Astrocyte of the hippocampus (primary cell): ENCODE results near the gene DDAH1.
A peak's percentile ranks its signal among the peaks of the same experiment; 100 is the strongest.

Experiments
- DNase-seq: peaks from one replicate; pipeline ENCODE4 v3.0.0; 2011; ENCODE audit warnings: low read depth, low spot score

DDAH1 gene

GRCh38 chr1:85328713-85329397 is 136.1 kb downstream of the DDAH1 start:
- peak; percentile 97 for DNase-seq

DNA sequence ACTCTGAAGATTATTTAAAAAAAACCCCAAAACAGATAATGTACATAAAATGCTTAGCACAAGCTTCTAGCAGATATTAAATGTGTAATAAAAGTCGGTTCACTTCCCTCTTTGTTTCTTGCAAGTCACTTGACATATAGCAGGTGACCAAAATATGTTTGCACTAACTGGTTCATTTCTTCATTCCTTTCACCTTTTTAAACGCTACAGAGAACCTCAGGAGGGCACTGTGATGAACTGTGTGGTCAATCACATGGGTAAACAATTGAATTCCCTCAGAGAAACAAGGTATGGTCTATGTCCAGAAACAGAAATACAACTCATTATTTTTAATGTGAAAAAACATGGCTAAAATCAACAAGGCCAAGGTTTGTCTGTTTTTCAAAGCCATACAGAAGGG is 137.2 kb downstream of the DDAH1 start:
- no peak for DNase-seq

- DNase-seq: no peak
Measured at GRCh38 chr1:85326851-85327250, 138.1 kb downstream of the DDAH1 start.

- no peak for DNase-seq
Measured at GRCh38 chr1:85326336-85326735, 138.6 kb downstream of the DDAH1 start.

GRCh38 chr1:85325920-85326319 is 139.0 kb downstream of the DDAH1 start:
- no peak for DNase-seq

DNA sequence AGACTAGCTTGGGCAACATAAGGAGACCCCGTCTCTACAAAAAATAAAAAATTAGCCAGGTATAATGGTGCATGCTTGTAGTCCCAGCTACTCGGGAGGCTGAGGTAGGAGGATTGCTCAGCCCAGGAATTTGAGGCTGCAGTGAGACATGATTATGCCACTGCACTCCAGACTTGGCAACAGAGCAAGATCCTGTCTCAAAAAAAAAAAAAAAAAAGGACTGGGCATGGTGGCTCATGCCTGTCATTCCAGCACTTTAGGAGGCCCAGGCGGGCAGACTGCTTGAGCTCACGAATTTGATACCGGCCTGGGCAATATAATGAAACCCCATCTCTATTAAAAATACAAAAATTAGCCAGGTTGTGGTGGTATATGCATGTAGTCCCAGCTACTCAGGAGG is 141.2 kb downstream of the DDAH1 start:
- DNase-seq: no peak

DNA sequence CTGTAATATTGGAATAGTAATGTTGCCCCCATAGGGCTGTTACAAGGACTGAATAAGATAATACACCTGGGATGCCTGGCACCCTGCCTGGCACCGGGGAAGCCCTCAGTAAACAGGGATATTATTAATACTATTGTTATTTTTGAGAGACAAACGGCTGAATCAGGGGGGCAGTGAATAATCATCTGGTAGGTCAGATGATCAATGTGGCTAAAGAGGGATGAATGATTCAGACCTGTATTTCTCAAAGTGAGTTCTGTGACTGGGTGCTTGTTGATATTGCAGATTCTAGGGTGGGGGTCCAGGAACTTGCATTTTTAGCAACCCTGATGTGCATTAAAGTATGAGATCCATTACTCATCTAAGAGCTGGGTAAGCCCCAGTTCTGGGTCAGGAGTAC is 142.3 kb downstream of the DDAH1 start:
- no peak for DNase-seq

DNA sequence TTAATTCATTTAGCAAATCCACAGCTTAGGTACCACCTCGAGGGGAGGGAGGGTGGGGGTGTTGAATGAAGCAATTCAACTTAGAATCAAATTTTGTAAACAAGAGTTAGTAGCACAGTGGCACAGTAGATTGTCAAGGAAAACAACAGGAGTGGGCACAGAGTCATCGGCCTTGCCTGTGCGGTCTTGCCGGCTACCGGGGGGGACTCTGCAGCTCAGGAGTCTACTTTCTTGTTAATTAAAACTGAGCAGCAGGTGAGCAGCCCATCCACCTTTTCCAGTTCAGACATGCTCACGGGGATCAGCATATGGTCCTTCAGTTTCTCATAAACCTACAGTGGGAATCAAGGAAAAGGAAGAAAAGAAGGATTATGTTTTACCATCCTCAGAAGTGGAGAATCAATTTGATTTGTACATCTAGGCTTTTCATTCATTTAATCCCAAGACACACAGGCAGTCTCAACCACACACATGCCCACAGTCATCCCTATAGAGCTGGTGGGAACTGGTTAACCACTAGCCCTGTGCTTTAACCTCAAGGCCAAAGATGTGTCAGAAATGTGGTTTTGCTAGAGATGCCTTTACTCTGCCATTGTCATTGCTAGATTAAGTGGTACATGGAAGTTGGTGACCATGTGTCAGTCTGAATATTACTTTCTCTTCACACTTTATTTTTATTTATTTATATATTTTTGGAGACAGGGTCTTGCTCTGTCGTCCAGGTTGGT is 143.6 kb downstream of the DDAH1 start:
- peak; percentile 74 for DNase-seq

DNA sequence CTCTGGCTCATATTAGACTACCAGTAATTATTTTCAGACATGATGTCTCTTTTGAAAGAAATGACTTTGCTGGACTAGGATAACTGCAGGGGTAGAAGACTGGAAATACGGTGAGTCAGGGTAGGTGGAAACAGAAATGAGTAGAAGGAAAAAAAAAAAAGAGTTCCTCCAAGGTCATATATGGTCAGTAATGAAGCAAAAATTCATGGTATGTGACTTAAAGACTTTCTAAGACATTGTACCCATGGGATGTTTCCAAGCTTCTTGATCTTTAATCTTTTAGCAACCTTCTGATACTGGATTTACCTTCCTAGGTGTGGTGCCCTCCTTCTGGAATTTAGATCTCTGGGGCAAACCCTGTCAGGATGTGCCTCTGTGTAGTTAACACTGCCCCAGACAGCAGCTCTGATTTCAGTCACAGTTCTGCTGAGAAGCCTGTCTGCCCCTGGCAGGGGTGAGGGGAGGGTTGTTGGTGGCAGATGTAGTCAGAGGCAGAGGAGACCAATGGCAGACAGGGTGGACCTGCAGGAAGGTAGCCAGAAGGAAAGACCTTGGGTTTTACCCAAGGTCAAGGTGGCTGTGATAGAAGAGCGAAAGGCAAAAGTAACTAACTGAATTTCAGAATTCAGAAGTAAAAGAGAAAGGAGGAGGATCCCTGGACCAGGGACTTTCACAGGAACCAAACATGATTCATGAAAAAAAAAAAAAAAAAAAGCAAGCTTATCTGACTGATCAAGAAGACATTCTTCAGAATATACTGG is 144.4 kb downstream of the DDAH1 start:
- no peak for DNase-seq

GRCh38 chr1:85319931-85320330 is 145.0 kb downstream of the DDAH1 start:
- DNase-seq: no peak

DNA sequence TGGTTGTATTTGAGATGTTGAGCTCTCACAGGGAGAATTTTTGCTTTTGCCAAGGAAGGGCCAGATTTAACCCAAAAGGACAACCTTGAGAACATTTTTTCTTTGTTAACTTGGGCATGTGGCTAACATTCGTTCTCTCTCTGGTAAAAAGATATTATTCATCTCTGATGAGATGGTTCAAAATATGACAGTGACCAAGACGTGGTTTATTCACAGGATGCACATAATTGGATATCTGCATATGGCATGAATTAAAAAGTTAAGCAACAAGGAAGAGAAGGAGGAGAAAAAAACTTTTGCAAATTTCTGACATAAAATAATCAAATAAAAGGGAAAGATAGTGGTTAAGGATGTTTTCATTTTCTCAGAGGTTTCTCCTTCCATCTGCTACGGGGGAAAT is 145.5 kb downstream of the DDAH1 start:
- no peak for DNase-seq

DNA sequence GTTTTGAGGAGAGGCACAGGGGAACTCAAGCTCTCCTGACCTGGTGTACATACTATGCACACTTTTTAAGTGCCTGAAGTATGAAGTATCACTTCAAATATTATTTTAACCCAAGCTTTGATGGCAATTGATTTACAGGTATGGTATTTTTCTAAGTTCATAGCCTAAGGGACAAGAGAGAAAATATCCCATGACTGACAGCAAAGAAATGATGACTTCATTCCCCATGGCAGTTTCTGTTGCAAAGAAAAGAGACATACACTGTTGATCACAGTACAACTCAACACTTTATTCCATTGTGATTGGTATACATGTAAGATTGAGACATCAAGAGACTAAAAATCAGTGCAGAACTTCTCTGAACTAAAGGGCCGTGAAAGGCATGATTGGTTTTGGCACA is 146.7 kb downstream of the DDAH1 start:
- no peak for DNase-seq

DNA sequence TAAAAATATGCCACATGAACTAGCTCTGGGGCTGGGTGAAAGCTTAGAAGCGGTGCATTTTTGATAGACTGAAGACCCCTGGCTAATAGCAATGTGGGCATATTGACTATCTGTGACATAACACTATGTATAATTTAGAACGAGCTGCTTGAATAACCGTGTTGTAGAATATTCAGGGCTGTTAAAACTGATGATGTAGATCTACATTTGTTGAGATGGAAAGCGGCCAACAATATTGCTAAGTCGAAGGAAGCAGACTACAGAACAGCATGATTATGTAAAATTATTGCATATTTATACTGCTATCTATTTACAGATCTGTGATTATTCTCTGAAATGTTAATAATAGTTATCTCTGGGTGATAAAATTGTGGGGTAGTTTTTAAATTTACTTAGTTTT is 147.4 kb downstream of the DDAH1 start:
- DNase-seq: no peak

DNA sequence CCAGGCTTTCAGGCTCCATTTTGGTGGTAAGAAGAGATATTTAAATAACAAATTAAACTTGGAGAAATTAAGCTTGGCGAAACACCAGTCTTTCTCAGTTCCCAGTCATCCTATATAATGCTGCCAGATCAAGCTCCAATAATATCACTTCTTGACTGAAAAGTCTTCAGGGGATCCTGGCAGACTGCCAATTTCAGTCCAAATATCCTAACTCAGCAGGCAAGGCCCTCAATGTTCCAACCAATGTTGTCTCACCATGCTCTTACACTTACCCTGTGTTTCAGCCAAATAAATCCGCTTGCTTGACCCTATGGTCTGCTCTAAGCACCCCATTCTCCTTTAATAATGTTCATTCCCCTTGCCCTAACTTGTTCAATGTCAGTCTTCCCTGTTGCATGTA is 148.6 kb downstream of the DDAH1 start:
- DNase-seq: no peak

DNA sequence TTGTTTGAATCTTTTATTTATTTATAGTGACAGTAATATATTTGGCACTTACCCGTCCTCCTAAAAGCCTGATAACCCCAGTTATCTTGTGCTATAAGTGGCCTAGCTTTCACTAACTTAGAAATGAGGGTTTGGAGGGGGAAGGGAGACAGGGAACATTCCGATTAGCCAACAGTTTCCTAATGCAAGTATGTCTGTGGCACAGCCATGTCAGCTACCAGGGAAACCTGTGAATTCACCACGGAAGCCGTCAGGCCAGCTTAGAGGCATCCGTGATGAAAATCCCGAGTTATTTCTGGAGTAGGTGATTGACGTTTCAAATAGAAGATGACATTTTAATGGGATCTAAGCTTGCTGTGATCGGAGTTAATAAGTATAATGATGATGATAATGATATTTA is 149.2 kb downstream of the DDAH1 start:
- peak; percentile 52 for DNase-seq

- no peak for DNase-seq
Measured at GRCh38 chr1:85314726-85315125, 150.2 kb downstream of the DDAH1 start.

DNA sequence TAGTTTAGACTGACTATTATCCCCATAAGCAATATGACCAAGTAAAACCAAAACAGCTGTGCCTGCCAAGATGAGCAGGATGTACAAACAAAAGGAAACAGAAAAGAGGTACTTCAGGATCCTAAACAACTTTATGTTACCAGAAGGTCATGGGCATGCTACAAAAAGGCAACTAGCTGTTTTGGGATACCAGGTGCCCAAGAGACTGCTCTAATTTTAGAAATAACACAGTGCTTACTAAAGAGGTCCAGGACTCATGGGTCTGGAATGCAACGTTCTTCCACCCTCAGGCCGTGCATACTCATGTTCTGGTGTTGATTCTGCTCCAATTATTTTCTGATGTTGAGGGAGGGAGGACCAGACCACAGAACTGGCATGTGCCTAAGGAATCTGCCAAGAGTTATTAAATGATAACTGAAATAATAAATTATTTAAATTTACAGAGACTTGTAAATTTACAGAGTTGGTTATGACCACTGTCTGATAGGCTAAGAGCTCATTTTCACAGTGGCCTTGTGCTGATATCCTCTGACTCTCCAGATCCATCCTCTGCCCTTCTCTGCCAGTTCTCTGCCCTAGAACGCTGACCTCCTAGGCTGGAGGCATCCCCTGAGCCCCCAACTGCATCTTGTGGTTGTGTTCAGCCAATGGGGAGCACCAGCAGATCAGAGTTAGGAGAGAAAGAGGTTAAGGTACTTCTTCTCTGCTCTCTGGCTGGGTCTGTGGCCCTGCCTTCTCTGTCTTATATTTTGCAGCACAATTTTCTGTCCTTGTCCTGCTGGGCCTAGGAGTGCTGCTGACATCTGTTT is 150.9 kb downstream of the DDAH1 start:
- peak; percentile 90 for DNase-seq

- no peak for DNase-seq
Measured at GRCh38 chr1:85311818-85312217, 153.1 kb downstream of the DDAH1 start.

DNA sequence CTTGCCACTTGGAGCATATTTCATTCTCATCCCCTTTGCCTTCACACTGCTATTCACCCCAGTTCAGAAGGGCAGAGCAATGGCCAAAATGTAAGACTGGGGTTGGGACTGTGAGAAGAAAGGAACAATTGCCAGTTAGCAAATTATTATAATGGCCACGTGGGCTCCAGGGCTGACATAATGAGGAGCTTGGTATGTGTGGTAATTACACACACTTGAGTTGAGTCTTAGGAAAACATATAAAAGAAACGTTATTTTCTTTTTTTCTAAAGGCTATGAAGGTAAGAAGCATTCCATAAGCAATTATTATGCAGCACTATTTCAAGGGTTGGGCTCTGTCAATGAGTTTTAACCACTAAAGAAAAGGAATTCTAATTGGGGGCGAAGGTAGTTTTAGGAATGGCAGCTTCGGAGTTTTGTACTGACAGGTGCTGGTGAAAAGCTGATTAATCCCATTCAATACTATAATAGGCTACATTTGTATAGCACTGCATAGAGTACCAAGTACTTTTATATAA is 156.1 kb downstream of the DDAH1 start:
- peak; percentile 51 for DNase-seq

GRCh38 chr1:85307987-85308832 is 156.7 kb downstream of the DDAH1 start:
- DNase-seq: peak; percentile 95

DNA sequence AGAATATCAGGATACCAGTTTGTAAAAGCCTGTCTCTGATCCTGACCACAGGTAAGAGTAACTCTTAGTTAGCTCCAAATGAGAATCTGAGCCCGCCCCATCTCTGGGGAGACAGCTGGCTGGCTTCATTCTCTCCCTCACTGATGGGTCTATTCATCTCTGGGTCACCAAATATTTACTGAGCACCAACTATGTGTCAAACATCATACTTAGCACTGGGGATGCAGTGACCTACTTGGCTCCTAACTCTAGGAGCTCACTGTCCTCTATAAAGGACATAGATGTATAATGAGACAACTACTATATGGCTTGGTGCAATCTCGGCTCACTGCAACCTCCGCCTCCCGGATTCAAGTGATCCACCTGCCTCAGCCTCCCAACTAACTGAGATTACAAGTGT is 158.7 kb downstream of the DDAH1 start:
- DNase-seq: no peak
